T-cell (primary cell): ENCODE data around the gene CACNB1. TPM values are rescaled to one million over a fixed set of nuclear protein-coding genes. Genes with fewer than 3 reads are reported as not detected.

ENCODE experiments used
- ATAC-seq, 4 experiments: fragments of 200-7000 bp in 3 of 4; fragments of 150-1000 bp in 1 of 4; cut with Tn5 transposase; replicated peaks in 1 of 4; 1 replicate in 3 of 4; 2 replicates in 1 of 4; pipeline ENCODE4 v1.10.0; 2021; ENCODE audit warnings: moderate library complexity in 3 of 4, mild to moderate bottlenecking in 2 of 4, moderate number of reproducible peaks in 1 of 4
- CTCF ChIA-PET, 2 donors: fragments of 300-600 bp; sonication (Branson Sonifier 250); formaldehyde crosslinking; loops; one replicate each; lab custom pipeline; 2022; ENCODE audit warnings: antibody characterized with exemption in 2 of 2; lab: Charles Lee
- POLR2A ChIA-PET, 2 donors: fragments of 300-600 bp; sonication (Branson Sonifier 250); formaldehyde crosslinking; loops; one replicate each; lab custom pipeline; 2022; ENCODE audit warnings: antibody characterized with exemption in 2 of 2; lab: Charles Lee
- DNase-seq, 35 experiments: peaks; one replicate each; pipeline versions ENCODE4 v3.0.0 to v3.0.0-alpha.2; 2013 to 2023
- H3K27ac ChIP-seq: one replicate; pipeline ENCODE4 v1.5.1; 2013; ENCODE audit warnings: low read length
- H3K27me3 ChIP-seq, 2 experiments: replicated peaks in 1 of 2; 1 replicate in 1 of 2; 2 replicates in 1 of 2; pipeline versions ENCODE4 v1.6.1 to v1.7.0; 2013; ENCODE audit warnings: low read length in 1 of 2, mixed read lengths in 1 of 2; ENCODE audit not compliant: control insufficient read depth in 2 of 2, insufficient read depth in 2 of 2; ENCODE audit errors: extremely low read depth in 1 of 2
- H3K36me3 ChIP-seq, 2 donors: 1 replicate in 1 of 2; 2 replicates in 1 of 2; pipeline versions ENCODE4 v1.6.1 to v1.7.0; 2013; ENCODE audit warnings: low read length in 1 of 2; ENCODE audit not compliant: control insufficient read depth in 2 of 2, insufficient read depth in 1 of 2; ENCODE audit errors: extremely low read depth in 1 of 2
- H3K4me1 ChIP-seq, 2 experiments: 1 replicate in 1 of 2; 2 replicates in 1 of 2; pipeline versions ENCODE4 v1.6.1 to v1.7.0; 2013; ENCODE audit warnings: low read length in 2 of 2, mixed read lengths in 1 of 2; ENCODE audit not compliant: insufficient read depth in 2 of 2, control insufficient read depth in 1 of 2; ENCODE audit errors: extremely low read depth in 1 of 2
- H3K4me3 ChIP-seq, 2 donors: 1 replicate in 1 of 2; 2 replicates in 1 of 2; pipeline versions ENCODE4 v1.5.1 to v1.7.0; 2013; ENCODE audit warnings: mild to moderate bottlenecking in 2 of 2, low read length in 1 of 2, moderate library complexity in 1 of 2; ENCODE audit not compliant: control insufficient read depth in 1 of 2; ENCODE audit errors: extremely low read depth in 1 of 2
- H3K9me3 ChIP-seq: 2 replicates; pipeline ENCODE4 v1.7.0; 2013
- H3K27ac Mint-ChIP-seq, 2 donors: one replicate each; pipeline ENCODE4 v1.8.0; 2020 to 2021; ENCODE audit warnings: mild to moderate bottlenecking in 2 of 2, mixed read lengths in 2 of 2
- H3K27me3 Mint-ChIP-seq, 2 donors: one replicate each; pipeline ENCODE4 v1.8.0; 2021 to 2022; ENCODE audit warnings: mixed read lengths in 2 of 2
- H3K36me3 Mint-ChIP-seq: one replicate; pipeline ENCODE4 v1.8.0; 2021; ENCODE audit warnings: mixed read lengths
- H3K4me1 Mint-ChIP-seq, 3 donors: one replicate each; pipeline ENCODE4 v1.8.0; 2020 to 2022; ENCODE audit warnings: mixed read lengths in 3 of 3, mild to moderate bottlenecking in 1 of 3
- H3K4me3 Mint-ChIP-seq, 3 donors: one replicate each; pipeline ENCODE4 v1.8.0; 2020 to 2022; ENCODE audit warnings: mild to moderate bottlenecking in 3 of 3, mixed read lengths in 3 of 3, moderate library complexity in 3 of 3
- H3K9me3 Mint-ChIP-seq, 3 donors: one replicate each; pipeline ENCODE4 v1.8.0; 2020 to 2022; ENCODE audit warnings: mixed read lengths in 3 of 3
- WGBS: methylation state at CpG from one replicate; pipeline ENCODE4 v1.1.5; 2013; ENCODE audit warnings: missing lambda C conversion rate; ENCODE audit not compliant: insufficient coverage; 5-methylcytosine and 5-hydroxymethylcytosine counted together
- total RNA-seq, 35 experiments: library from RNA in 6 of 35; stranded (reverse) in 6 of 35; fragments of 120-200 nt in 1 of 35; gene quantifications; one replicate each; pipeline versions ENCODE4 v1.2.1 to v1.2.4 and lab custom pipeline; 2013 to 2026

The CACNB1 gene
- total RNA-seq, 5 donors from 2014 or later (not counting 1 experiment from before 2014, with no cell fraction given): 10.8 to 23.2 (median 21.4) TPM

DNA sequence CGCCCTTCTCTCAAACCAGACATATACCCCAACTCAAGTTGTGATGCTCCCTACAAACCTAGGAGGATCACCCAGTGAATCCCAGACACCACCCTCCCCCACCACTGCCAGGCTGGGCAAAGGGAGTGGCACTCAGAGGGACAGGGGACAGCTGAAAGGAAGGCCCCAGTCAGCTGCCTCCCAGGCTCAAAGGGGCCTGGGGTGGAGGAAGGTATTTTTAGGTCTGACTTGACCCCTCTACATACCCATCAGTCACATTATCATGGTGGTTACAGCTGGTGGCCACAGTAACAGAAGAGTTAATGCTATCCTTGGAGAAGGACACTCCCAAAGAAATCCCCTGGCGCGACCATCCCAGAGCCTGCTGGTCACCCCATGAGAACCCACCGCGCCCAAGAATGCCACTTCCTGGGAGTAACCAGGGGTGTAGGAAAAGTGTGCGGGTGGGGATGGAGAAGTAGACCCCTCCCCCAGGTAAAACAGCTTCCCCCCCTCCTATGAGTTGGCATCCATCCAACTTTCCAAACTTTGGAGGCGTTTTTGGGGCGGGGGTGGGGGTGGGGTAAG, 1.1 kb downstream of the CACNB1 start:
- peak overlapping the region; percentile 57 to 80 for H3K27ac Mint-ChIP-seq
- POLR2A ChIA-PET: interaction anchor here (0.6 kb wide), 2 partner anchors 32 to 56 kb away, joined by 4 read pairs; no protein-coding TSS in a partner anchor
- no CpG with 5 or more reads among the region's 8 CpGs for WGBS

DNA sequence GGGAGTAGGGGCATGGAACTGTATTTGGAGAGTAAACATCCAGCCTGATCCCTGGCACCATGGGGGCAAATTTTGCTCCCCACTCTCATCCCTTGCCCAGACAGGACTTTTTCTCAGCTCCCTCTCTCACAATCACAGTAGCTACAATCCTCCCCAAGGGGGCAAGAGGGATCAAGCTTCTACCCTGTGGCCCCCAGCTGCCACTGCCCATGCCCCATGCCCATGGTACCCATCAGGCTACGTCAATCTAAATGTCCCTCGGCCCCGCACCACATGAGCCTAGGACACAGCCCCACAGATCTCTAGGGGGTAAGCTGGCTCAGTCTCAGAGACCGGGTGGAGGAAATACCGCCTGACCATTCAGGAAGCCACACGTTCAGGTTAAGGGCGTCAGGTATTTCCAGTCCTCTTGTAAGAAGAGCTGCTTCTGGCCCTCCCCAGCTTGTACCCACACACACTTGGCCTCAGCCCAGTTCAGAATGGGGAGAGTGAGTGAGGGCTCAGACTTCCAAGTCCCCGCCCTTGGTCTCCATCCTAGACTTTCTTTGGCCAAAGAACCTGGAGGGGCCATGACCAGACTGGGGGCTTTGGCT, 1.8 kb downstream of the CACNB1 start:
- Histone ChIP-seq H3K4me1 (peaks cover 14 to 50% of the 10 kb centered on the region in 2 experiments), H3K9me3 (no peaks in the 10 kb centered on the region), H3K27ac (peak overlapping the region; percentile 45), H3K4me3 (no peak overlapping the region), H3K36me3 (peaks cover 0 to 18% of the 10 kb centered on the region in 2 donors), H3K27me3 (no peaks in the 10 kb centered on the region)
- Mint-ChIP-seq H3K4me3 (peak overlapping the region; percentile 72 to 99 (median 75)), H3K36me3 (peaks cover 12% of the 10 kb centered on the region), H3K4me1 (peaks cover 44 to 52% (median 48%) of the 10 kb centered on the region in 3 donors), H3K9me3 (no peaks in the 10 kb centered on the region), H3K27me3 (no peaks in the 10 kb centered on the region), H3K27ac (peak overlapping the region; percentile 55 to 80)
- 51% methylated on average over 4 of the region's 8 CpGs for WGBS
- DNase-seq: peak in 1 of 35 experiments; percentile 47
- ATAC-seq: no peak
- POLR2A ChIA-PET: interaction anchor here (0.6 kb wide), 3 partner anchors 49 to 85 kb away, joined by 3 to 4 read pairs (median 3); no protein-coding TSS in a partner anchor
- CTCF ChIA-PET: interaction anchor here (0.6 to 1.5 kb wide), 6 partner anchors 31 to 213 kb away, joined by 3 to 16 read pairs (median 3); no protein-coding TSS in a partner anchor

More for the DNA sequence above, 1.1 kb downstream of the CACNB1 start:
- ATAC-seq (no peak), DNase-seq (no peak)
- Histone ChIP-seq H3K36me3 (peaks cover 0 to 19% of the 10 kb centered on the region in 2 donors), H3K9me3 (no peaks in the 10 kb centered on the region), H3K4me3 (peak overlapping the region in 1 of 2 donors; percentile 83), H3K4me1 (peaks cover 20 to 57% of the 10 kb centered on the region in 2 experiments), H3K27me3 (no peaks in the 10 kb centered on the region), H3K27ac (peak overlapping the region; percentile 45)
- CTCF ChIA-PET: interaction anchor here (0.6 to 1.5 kb wide), 6 partner anchors 31 to 213 kb away, joined by 3 to 16 read pairs (median 3); no protein-coding TSS in a partner anchor
- Mint-ChIP-seq H3K9me3 (no peaks in the 10 kb centered on the region), H3K36me3 (peaks cover 15% of the 10 kb centered on the region), H3K4me3 (peak overlapping the region; percentile 72 to 99 (median 75)), H3K4me1 (peaks cover 51 to 59% (median 55%) of the 10 kb centered on the region in 3 donors), H3K27me3 (no peaks in the 10 kb centered on the region)

DNA sequence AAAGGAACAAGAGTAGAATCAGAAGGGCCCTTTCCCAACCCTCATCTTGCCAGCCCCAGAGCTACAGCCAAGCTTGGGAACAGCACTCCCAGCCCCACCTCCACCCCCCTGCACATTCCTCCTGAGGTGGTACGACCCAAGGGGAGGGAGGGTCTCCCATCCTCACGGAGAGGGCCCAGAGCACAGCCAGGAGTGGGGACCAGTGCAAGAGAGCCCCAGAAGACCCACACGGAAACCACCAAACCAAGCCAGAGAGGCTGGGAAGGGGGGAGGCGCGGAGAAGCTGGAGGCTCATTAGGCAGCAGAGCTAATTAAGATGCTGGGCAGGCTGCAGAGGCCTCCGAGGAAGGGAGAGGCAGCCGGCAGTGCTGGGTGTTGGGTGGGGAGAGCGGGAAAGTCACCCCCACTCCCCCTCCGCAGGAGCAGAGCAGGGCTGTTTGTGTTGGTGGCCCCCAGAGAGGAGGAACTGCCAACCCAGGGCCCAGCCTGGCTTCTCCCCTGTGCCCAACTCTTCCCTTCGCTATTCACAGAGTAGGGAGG, 2.4 kb downstream of the CACNB1 start:
- no peak for ATAC-seq
- H3K36me3 Mint-ChIP-seq: peaks cover 9% of the 10 kb centered on the region
- ChIA-PET POLR2A (interaction anchor here in 1 of 2 donors (0.6 kb wide), 2 partner anchors 49 to 85 kb away, joined by 3 read pairs; no protein-coding TSS in a partner anchor), CTCF (interaction anchor here in 1 of 2 donors (1.1 to 1.3 kb wide), 3 partner anchors 30 to 43 kb away, joined by 3 read pairs; no protein-coding TSS in a partner anchor)
- Histone ChIP-seq H3K27ac (peak overlapping the region; percentile 45), H3K4me1 (peaks cover 14 to 48% of the 10 kb centered on the region in 2 experiments), H3K4me3 (no peak overlapping the region), H3K27me3 (no peaks in the 10 kb centered on the region), H3K36me3 (peaks cover 0 to 21% of the 10 kb centered on the region in 2 donors), H3K9me3 (no peaks in the 10 kb centered on the region)
- H3K4me1 Mint-ChIP-seq: peaks cover 42 to 47% (median 44%) of the 10 kb centered on the region in 3 donors
- H3K27me3 Mint-ChIP-seq: no peaks in the 10 kb centered on the region
- no peak for DNase-seq
- H3K4me3 Mint-ChIP-seq: peak overlapping the region; percentile 72 to 99 (median 75)
- H3K9me3 Mint-ChIP-seq: no peaks in the 10 kb centered on the region
- 93% methylated on average over 3 of the region's 10 CpGs for WGBS
- H3K27ac Mint-ChIP-seq: peak overlapping the region in 1 of 2 donors; percentile 80

DNA sequence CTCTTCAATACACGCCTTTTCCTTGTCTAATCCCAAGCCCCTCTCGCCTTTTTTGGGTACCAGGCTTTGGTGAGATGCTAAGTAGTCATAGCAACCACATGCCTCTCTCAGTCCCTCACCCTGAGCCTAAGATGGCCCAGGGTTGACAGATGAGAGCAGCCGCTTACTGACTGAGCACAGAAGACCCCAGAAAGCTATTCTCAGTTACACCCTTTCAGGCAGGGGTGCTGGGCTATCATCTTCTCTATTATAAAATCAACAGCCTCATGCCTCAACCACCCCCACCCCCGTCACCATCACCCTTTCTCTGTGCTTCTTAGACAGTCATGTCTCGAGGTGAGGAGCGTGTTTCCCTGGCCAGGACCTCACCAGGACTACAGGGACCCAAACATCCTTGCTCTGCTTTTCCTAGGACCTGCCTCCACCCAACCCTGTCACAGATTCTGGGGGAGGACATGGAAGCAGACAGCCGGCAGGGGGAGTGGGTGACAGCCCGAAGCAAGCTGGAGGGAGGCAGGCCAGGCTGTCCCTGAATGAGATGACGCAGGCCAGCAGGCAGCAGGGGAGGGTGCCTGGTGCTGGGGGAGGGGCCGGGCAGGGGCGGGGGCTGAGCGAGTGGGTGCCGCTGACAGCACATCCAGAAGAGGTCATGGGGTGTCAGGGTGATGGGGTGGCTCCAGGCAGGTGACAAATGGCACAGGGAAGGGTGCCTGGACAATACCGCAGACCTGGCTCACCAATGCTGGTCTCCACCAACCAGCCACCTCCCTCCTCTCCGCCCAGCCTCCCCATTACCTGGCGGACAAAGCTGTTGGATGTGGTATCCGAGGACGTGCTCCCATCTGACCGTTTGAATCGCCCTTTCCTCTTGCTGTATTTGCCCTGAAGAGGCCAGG, 3.1 kb downstream of the CACNB1 start:
- Mint-ChIP-seq H3K27ac (peak overlapping the region; percentile 46 to 64), H3K9me3 (no peaks in the 10 kb centered on the region), H3K4me1 (peaks cover 36 to 40% (median 37%) of the 10 kb centered on the region in 3 donors), H3K4me3 (peak overlapping the region in 1 of 3 donors; percentile 99), H3K27me3 (no peaks in the 10 kb centered on the region), H3K36me3 (peaks cover 8% of the 10 kb centered on the region)
- ATAC-seq (no peak), DNase-seq (no peak)
- peaks cover 0 to 21% of the 10 kb centered on the region in 2 donors for H3K36me3 ChIP-seq
- H3K4me3 ChIP-seq: no peak overlapping the region
- H3K4me1 ChIP-seq: peaks cover 14 to 44% of the 10 kb centered on the region in 2 experiments
- H3K27me3 ChIP-seq: no peaks in the 10 kb centered on the region
- ChIA-PET CTCF (interaction anchor here in 1 of 2 donors (0.5 kb wide), 1 partner anchor 215 kb away, joined by 4 read pairs; no protein-coding TSS in a partner anchor), POLR2A (no interaction called here)
- no peak overlapping the region for H3K27ac ChIP-seq
- 93% methylated on average over 12 of the region's 20 CpGs for WGBS
- no peaks in the 10 kb centered on the region for H3K9me3 ChIP-seq

DNA sequence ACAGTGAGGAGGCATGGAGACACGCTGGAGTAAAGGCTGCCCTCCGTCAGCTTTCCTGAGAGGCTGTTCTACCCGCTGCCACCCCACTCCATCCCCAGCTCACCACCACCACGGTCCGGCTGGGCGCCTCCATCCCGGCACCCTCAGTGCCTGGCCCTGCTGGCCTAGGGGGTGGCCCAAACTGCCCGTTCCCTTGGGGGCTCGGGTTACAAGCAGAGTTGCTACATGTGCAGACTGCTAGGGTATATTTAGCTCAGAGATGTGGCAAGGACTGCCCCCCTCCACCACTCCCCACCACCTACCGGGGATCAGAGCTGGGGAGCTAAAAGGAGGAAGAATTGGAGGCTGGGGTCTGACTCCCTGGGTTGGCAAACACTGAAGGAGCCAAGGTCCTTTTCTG, 4.1 kb downstream of the CACNB1 start:
- Histone ChIP-seq H3K4me1 (peaks cover 8 to 35% of the 10 kb centered on the region in 2 experiments), H3K9me3 (no peaks in the 10 kb centered on the region), H3K27ac (no peak overlapping the region), H3K36me3 (peaks cover 0 to 24% of the 10 kb centered on the region in 2 donors), H3K4me3 (no peak overlapping the region), H3K27me3 (no peaks in the 10 kb centered on the region)
- CTCF ChIA-PET: interaction anchor here in 1 of 2 donors (0.5 kb wide), 1 partner anchor 26 kb away, joined by 3 read pairs; no protein-coding TSS in a partner anchor
- 82% methylated on average over 4 of the region's 10 CpGs for WGBS
- H3K36me3 Mint-ChIP-seq: peaks cover 8% of the 10 kb centered on the region
- no peak overlapping the region for H3K27ac Mint-ChIP-seq
- H3K27me3 Mint-ChIP-seq: no peaks in the 10 kb centered on the region
- ATAC-seq (no peak), DNase-seq (no peak)
- no peaks in the 10 kb centered on the region for H3K9me3 Mint-ChIP-seq
- POLR2A ChIA-PET: no interaction called here
- peaks cover 28 to 33% (median 28%) of the 10 kb centered on the region in 3 donors for H3K4me1 Mint-ChIP-seq
- H3K4me3 Mint-ChIP-seq: no peak overlapping the region
